Measurements from ENCODE around the gene SALL1.

SALL1 gene

GRCh38 chr16:51146256-51146924 is 4.7 kb downstream of the SALL1 start:
- Histone ChIP-seq H3K79me1 (replicated peaks; ENCODE audit: low read length, poor library complexity, severe bottlenecking) (peaks cover 3% of the 10 kb centered on the region), H2BK12ac (ENCODE audit: low read length in 2 of 2) (no peak overlapping the region), H3K36me3 (ENCODE audit: control insufficient read depth in 1 of 2, insufficient read depth in 2 of 2, low read depth in 1 of 2, low read length in 2 of 2) (peaks cover 2 to 4% of the 10 kb centered on the region in 2 experiments), H3K27ac (ENCODE audit: low read length, poor library complexity, severe bottlenecking) (no peak overlapping the region), H4K91ac (ENCODE audit: low read length) (no peak overlapping the region), H3K9me3 (ENCODE audit: control insufficient read depth, low read length) (no peaks in the 10 kb centered on the region), H4K8ac (ENCODE audit: low read length) (no peak overlapping the region), H3K9ac (ENCODE audit: low read length) (peak overlapping the region; percentile 80), H3K4me2 (ENCODE audit: low read length, poor library complexity, severe bottlenecking) (peak overlapping the region; percentile 44), H3K4ac (ENCODE audit: low read depth in 1 of 2, low read length in 2 of 2) (no peak overlapping the region), H2BK120ac (ENCODE audit: low read depth, low read length) (no peak overlapping the region), H3K4me3 (ENCODE audit: insufficient read depth in 1 of 2, low read depth in 1 of 2, low read length in 2 of 2) (peak overlapping the region in 1 of 2 experiments; percentile 66), H3K14ac (ENCODE audit: low read length in 2 of 2) (no peak overlapping the region), H3K23ac (ENCODE audit: low read length in 2 of 2) (no peak overlapping the region), H3K27me3 (ENCODE audit: control insufficient read depth in 1 of 2, insufficient read depth in 1 of 2, low read length in 2 of 2) (peaks cover 0 to 8% of the 10 kb centered on the region in 2 experiments), H2AFZ (ENCODE audit: low read depth, low read length) (no peak overlapping the region), H2BK15ac (ENCODE audit: low read depth, poor library complexity, severe bottlenecking) (no peak overlapping the region), H3K18ac (ENCODE audit: low read depth in 1 of 2, low read length in 2 of 2) (no peak overlapping the region), H3K4me1 (ENCODE audit: control insufficient read depth, insufficient read depth, low read depth, low read length) (peaks cover 4% of the 10 kb centered on the region), H2AK5ac (ENCODE audit: low read length, severe bottlenecking) (no peak overlapping the region), H2BK5ac (ENCODE audit: low read depth, low read length, poor library complexity, severe bottlenecking) (no peak overlapping the region)
- peak; percentile 85 for DNase-seq
- WGBS: 16% methylated on average over 6 of the region's 6 CpGs

- Histone ChIP-seq H3K4ac (ENCODE audit: low read depth in 1 of 2, low read length in 2 of 2) (no peak overlapping the region), H3K14ac (ENCODE audit: low read length in 2 of 2) (no peak overlapping the region), H3K27me3 (ENCODE audit: control insufficient read depth in 1 of 2, insufficient read depth in 1 of 2, low read length in 2 of 2) (no peaks in the 10 kb centered on the region)
Measured at GRCh38 chr16:51144203-51144602, 6.9 kb downstream of the SALL1 start.

DNA sequence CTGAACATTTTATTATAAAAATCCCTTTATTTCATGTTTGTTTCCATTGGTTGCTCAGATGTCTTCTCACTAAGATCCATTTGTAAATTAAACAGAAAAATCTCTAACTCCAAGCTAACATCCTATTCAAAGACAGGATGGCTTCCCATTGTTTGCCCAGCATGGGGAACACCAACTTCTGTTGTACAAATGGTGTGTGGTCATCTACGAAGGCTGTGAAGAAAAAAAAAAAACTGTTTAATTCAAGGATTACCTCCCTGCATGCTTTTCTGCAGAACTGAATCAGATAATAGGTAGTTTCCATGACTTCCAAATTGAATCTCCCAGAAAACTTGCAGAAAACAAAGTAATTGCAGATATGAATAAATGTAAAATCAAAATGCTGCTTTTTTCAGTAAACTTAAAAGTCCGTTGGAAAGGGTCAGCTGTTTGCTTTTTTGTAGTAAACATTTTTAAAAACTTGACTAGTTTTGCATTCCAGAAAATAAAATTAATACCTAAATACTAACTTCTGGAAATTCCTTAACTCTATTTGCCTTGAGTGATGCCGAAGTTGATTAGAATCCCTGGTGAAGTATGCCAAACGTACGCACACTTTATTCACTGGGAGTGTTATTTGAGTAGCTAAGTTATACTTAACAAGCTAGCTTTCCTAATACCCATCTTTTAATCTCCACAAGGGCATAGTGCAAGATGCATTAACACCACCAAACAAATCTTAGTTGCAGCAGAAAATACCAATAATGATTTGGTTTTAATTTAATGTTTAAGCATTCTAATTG is 7.7 kb downstream of the SALL1 start:
- no peak overlapping the region for H2AFZ ChIP-seq (ENCODE audit: low read depth, low read length)

More at GRCh38 chr16:51144203-51144602, 6.9 kb downstream of the SALL1 start:
- peaks cover 22% of the 10 kb centered on the region for H3K79me1 ChIP-seq (replicated peaks; ENCODE audit: low read length, poor library complexity, severe bottlenecking)
- no peaks in the 10 kb centered on the region for H3K9me3 ChIP-seq (ENCODE audit: control insufficient read depth, low read length)
- H3K23ac ChIP-seq (ENCODE audit: low read length in 2 of 2): no peak overlapping the region
- H2BK15ac ChIP-seq (ENCODE audit: low read depth, poor library complexity, severe bottlenecking): no peak overlapping the region
- H2AFZ ChIP-seq (ENCODE audit: low read depth, low read length): no peak overlapping the region
- H2BK12ac ChIP-seq (ENCODE audit: low read length in 2 of 2): no peak overlapping the region
- H3K27ac ChIP-seq (ENCODE audit: low read length, poor library complexity, severe bottlenecking): no peak overlapping the region
- no peak overlapping the region for H2AK5ac ChIP-seq (ENCODE audit: low read length, severe bottlenecking)
- no peak overlapping the region for H2BK120ac ChIP-seq (ENCODE audit: low read depth, low read length)
- WGBS: no CpG with 5 or more reads among the region's 1 CpG
- no peak overlapping the region for H2BK5ac ChIP-seq (ENCODE audit: low read depth, low read length, poor library complexity, severe bottlenecking)
- H3K18ac ChIP-seq (ENCODE audit: low read depth in 1 of 2, low read length in 2 of 2): no peak overlapping the region
- no peak for DNase-seq
- no peak overlapping the region for H4K91ac ChIP-seq (ENCODE audit: low read length)
- no peak overlapping the region for H3K9ac ChIP-seq (ENCODE audit: low read length)
- no peak overlapping the region for H3K4me2 ChIP-seq (ENCODE audit: low read length, poor library complexity, severe bottlenecking)
- H3K36me3 ChIP-seq (ENCODE audit: control insufficient read depth in 1 of 2, insufficient read depth in 2 of 2, low read depth in 1 of 2, low read length in 2 of 2): peaks cover 23 to 26% of the 10 kb centered on the region in 2 experiments
- H3K4me1 ChIP-seq (ENCODE audit: control insufficient read depth, insufficient read depth, low read depth, low read length): no peaks in the 10 kb centered on the region
- no peak overlapping the region for H4K8ac ChIP-seq (ENCODE audit: low read length)
- H3K4me3 ChIP-seq (ENCODE audit: insufficient read depth in 1 of 2, low read depth in 1 of 2, low read length in 2 of 2): no peak overlapping the region

GRCh38 chr16:51141541-51141940 is 9.5 kb downstream of the SALL1 start:
- Histone ChIP-seq H2AFZ (ENCODE audit: low read depth, low read length) (no peak overlapping the region), H2BK15ac (ENCODE audit: low read depth, poor library complexity, severe bottlenecking) (no peak overlapping the region), H3K79me1 (replicated peaks; ENCODE audit: low read length, poor library complexity, severe bottlenecking) (peaks cover 42% of the 10 kb centered on the region), H3K18ac (ENCODE audit: low read depth in 1 of 2, low read length in 2 of 2) (no peak overlapping the region), H2BK120ac (ENCODE audit: low read depth, low read length) (no peak overlapping the region), H3K9me3 (ENCODE audit: control insufficient read depth, low read length) (no peaks in the 10 kb centered on the region), H3K4ac (ENCODE audit: low read depth in 1 of 2, low read length in 2 of 2) (no peak overlapping the region), H3K23ac (ENCODE audit: low read length in 2 of 2) (no peak overlapping the region), H2BK12ac (ENCODE audit: low read length in 2 of 2) (no peak overlapping the region), H2AK5ac (ENCODE audit: low read length, severe bottlenecking) (no peak overlapping the region), H3K14ac (ENCODE audit: low read length in 2 of 2) (no peak overlapping the region), H4K8ac (ENCODE audit: low read length) (no peak overlapping the region), H4K91ac (ENCODE audit: low read length) (no peak overlapping the region), H3K27me3 (ENCODE audit: control insufficient read depth in 1 of 2, insufficient read depth in 1 of 2, low read length in 2 of 2) (no peaks in the 10 kb centered on the region), H3K9ac (ENCODE audit: low read length) (no peak overlapping the region), H3K4me3 (ENCODE audit: insufficient read depth in 1 of 2, low read depth in 1 of 2, low read length in 2 of 2) (no peak overlapping the region), H2BK5ac (ENCODE audit: low read depth, low read length, poor library complexity, severe bottlenecking) (no peak overlapping the region), H3K4me2 (ENCODE audit: low read length, poor library complexity, severe bottlenecking) (no peak overlapping the region), H3K4me1 (ENCODE audit: control insufficient read depth, insufficient read depth, low read depth, low read length) (no peaks in the 10 kb centered on the region), H3K27ac (ENCODE audit: low read length, poor library complexity, severe bottlenecking) (no peak overlapping the region), H3K36me3 (ENCODE audit: control insufficient read depth in 1 of 2, insufficient read depth in 2 of 2, low read depth in 1 of 2, low read length in 2 of 2) (peaks cover 40 to 43% of the 10 kb centered on the region in 2 experiments)
- DNase-seq: no peak
- 98% methylated on average over 21 of the region's 21 CpGs for WGBS

More for the DNA sequence above, 7.7 kb downstream of the SALL1 start:
- Histone ChIP-seq H3K9ac (ENCODE audit: low read length) (no peak overlapping the region), H3K9me3 (ENCODE audit: control insufficient read depth, low read length) (no peaks in the 10 kb centered on the region), H2BK15ac (ENCODE audit: low read depth, poor library complexity, severe bottlenecking) (no peak overlapping the region), H3K4me1 (ENCODE audit: control insufficient read depth, insufficient read depth, low read depth, low read length) (no peaks in the 10 kb centered on the region), H3K4me2 (ENCODE audit: low read length, poor library complexity, severe bottlenecking) (no peak overlapping the region), H3K14ac (ENCODE audit: low read length in 2 of 2) (no peak overlapping the region), H3K4ac (ENCODE audit: low read depth in 1 of 2, low read length in 2 of 2) (no peak overlapping the region), H2BK12ac (ENCODE audit: low read length in 2 of 2) (no peak overlapping the region), H3K27ac (ENCODE audit: low read length, poor library complexity, severe bottlenecking) (no peak overlapping the region), H2BK5ac (ENCODE audit: low read depth, low read length, poor library complexity, severe bottlenecking) (no peak overlapping the region), H3K27me3 (ENCODE audit: control insufficient read depth in 1 of 2, insufficient read depth in 1 of 2, low read length in 2 of 2) (no peaks in the 10 kb centered on the region), H4K91ac (ENCODE audit: low read length) (no peak overlapping the region), H3K79me1 (replicated peaks; ENCODE audit: low read length, poor library complexity, severe bottlenecking) (peaks cover 29% of the 10 kb centered on the region), H3K4me3 (ENCODE audit: insufficient read depth in 1 of 2, low read depth in 1 of 2, low read length in 2 of 2) (no peak overlapping the region), H2AK5ac (ENCODE audit: low read length, severe bottlenecking) (no peak overlapping the region), H3K18ac (ENCODE audit: low read depth in 1 of 2, low read length in 2 of 2) (no peak overlapping the region), H4K8ac (ENCODE audit: low read length) (no peak overlapping the region), H3K23ac (ENCODE audit: low read length in 2 of 2) (no peak overlapping the region), H2BK120ac (ENCODE audit: low read depth, low read length) (no peak overlapping the region), H3K36me3 (ENCODE audit: control insufficient read depth in 1 of 2, insufficient read depth in 2 of 2, low read depth in 1 of 2, low read length in 2 of 2) (peaks cover 32 to 33% of the 10 kb centered on the region in 2 experiments)
- 100% methylated on average over 1 of the region's 5 CpGs for WGBS
- no peak for DNase-seq
